SK-N-SH (cell line): Measurements from ENCODE around the gene MTCL1. TPM values are rescaled to one million over a fixed set of nuclear protein-coding genes. Genes with fewer than 3 reads are reported as not detected.

Source experiments
- CTCF ChIA-PET: fragments of 300-600, 350-600 bp; formaldehyde crosslinking; extraction: SDS; loops from one replicate; lab custom pipeline; 2021; lab: Yijun Ruan, JAX
- POLR2A ChIA-PET: fragments of 350-600 bp; sonication (Branson Sonifier 250); formaldehyde crosslinking; extraction: SDS; loops from one replicate; lab custom pipeline; 2020; ENCODE audit warnings: antibody characterized with exemption, inconsistent platforms; lab: Yijun Ruan, JAX
- DNase-seq: peaks from one replicate; pipeline ENCODE4 v3.0.0; 2012
- H2AFZ ChIP-seq: fragments of 200-600 bp; sonication (generic); 2 replicates; pipeline ENCODE4 v1.8.1; 2016; ENCODE audit warnings: antibody characterized with exemption, mild to moderate bottlenecking, low read depth
- H3F3A ChIP-seq: fragments of 200-600 bp; sonication (generic); replicated peaks from 2 replicates; pipeline ENCODE3; 2016; ENCODE audit warnings: antibody characterized with exemption, mild to moderate bottlenecking; ENCODE audit not compliant: insufficient read depth
- H3K27ac ChIP-seq, 2 experiments: fragments of 200-500 bp in 1 of 2; fragments of 200-600 bp in 1 of 2; sonication (Bioruptor generic) in 1 of 2; sonication (generic), shearing (Covaris generic) in 1 of 2; 2 replicates each; pipeline versions ENCODE4 v1.5.1 to v1.6.1; 2014 to 2016; ENCODE audit warnings: low read depth in 2 of 2, inconsistent platforms in 1 of 2, low read length in 1 of 2, mild to moderate bottlenecking in 1 of 2, mixed read lengths in 1 of 2
- H3K27me3 ChIP-seq: fragments of 200-600 bp; sonication (generic), shearing (Covaris generic); 2 replicates; pipeline ENCODE4 v1.6.1; 2016; ENCODE audit warnings: mixed run types; ENCODE audit not compliant: insufficient read depth
- H3K36me3 ChIP-seq, 2 experiments: fragments of 200-500 bp in 1 of 2; fragments of 200-600 bp in 1 of 2; sonication (Bioruptor generic) in 1 of 2; sonication (generic) in 1 of 2; replicated peaks in 1 of 2; 2 replicates each; pipeline versions ENCODE3 to v1.5.1; 2014 to 2016; ENCODE audit warnings: low read length in 1 of 2, mild to moderate bottlenecking in 1 of 2; ENCODE audit not compliant: insufficient read depth in 2 of 2, control insufficient read depth in 1 of 2
- H3K4me1 ChIP-seq, 2 experiments: fragments of 200-500 bp in 1 of 2; fragments of 200-600 bp in 1 of 2; sonication (Bioruptor generic) in 1 of 2; sonication (generic), shearing (Covaris generic) in 1 of 2; 2 replicates each; pipeline versions ENCODE4 v1.5.1 to v1.6.1; 2014 to 2016; ENCODE audit warnings: low read depth in 1 of 2, low read length in 1 of 2, mixed run types in 1 of 2; ENCODE audit not compliant: insufficient read depth in 2 of 2, control insufficient read depth in 1 of 2
- H3K4me2 ChIP-seq: fragments of 200-600 bp; sonication (generic), shearing (Covaris generic); 2 replicates; pipeline ENCODE4 v1.6.1; 2017; ENCODE audit warnings: mixed run types
- H3K4me3 ChIP-seq, 2 experiments: fragments of 200-500 bp in 1 of 2; fragments of 200-600 bp in 1 of 2; sonication (Bioruptor generic) in 1 of 2; sonication (generic), shearing (Covaris generic) in 1 of 2; 2 replicates each; pipeline versions ENCODE4 v1.5.1 to v1.8.1; 2014 to 2016; ENCODE audit warnings: low read depth in 2 of 2, inconsistent platforms in 1 of 2, low read length in 1 of 2, mild to moderate bottlenecking in 1 of 2, mixed read lengths in 1 of 2, moderate library complexity in 1 of 2
- H3K79me2 ChIP-seq: fragments of 200-600 bp; sonication (generic); 2 replicates; pipeline ENCODE4 v1.8.1; 2017; ENCODE audit warnings: mild to moderate bottlenecking; ENCODE audit not compliant: insufficient read depth
- H3K9ac ChIP-seq: fragments of 200-600 bp; sonication (generic); 2 replicates; pipeline ENCODE4 v1.6.1; 2017; ENCODE audit warnings: mixed run types
- H3K9me2 ChIP-seq: fragments of 200-600 bp; sonication (generic); 2 replicates; pipeline ENCODE4 v1.6.1; 2017; ENCODE audit warnings: mixed run types
- H3K9me3 ChIP-seq: fragments of 200-600 bp; sonication (generic); 2 replicates; pipeline ENCODE4 v1.6.1; 2017; ENCODE audit warnings: mixed run types, mild to moderate bottlenecking, moderate library complexity
- H4K20me1 ChIP-seq: fragments of 200-600 bp; sonication (generic); 2 replicates; pipeline ENCODE4 v1.6.1; 2017; ENCODE audit warnings: mild to moderate bottlenecking, mixed run types; ENCODE audit not compliant: insufficient read depth
- ELF1 ChIP-seq: IDR thresholded peaks from 2 replicates; pipeline ENCODE4 v1.4.0; 2012
- EP300 ChIP-seq, 2 experiments: IDR thresholded peaks; 2 replicates each; pipeline versions ENCODE4 v1.4.0 to v1.6.1; 2012; ENCODE audit warnings: borderline replicate concordance in 1 of 2, low read depth in 1 of 2, low read length in 1 of 2
- EZH2phosphoT487 ChIP-seq: fragments of 200-600 bp; sonication (generic); IDR thresholded peaks from 2 replicates; pipeline ENCODE4 v1.6.1; 2017; ENCODE audit warnings: low read depth, mixed run types, mild to moderate bottlenecking, antibody characterized with exemption, moderate library complexity, borderline replicate concordance
- FOSL2 ChIP-seq: IDR thresholded peaks from 2 replicates; pipeline ENCODE4 v1.4.0; 2012; ENCODE audit warnings: low read depth, mild to moderate bottlenecking, moderate library complexity, borderline replicate concordance
- GABPA ChIP-seq: IDR thresholded peaks from 2 replicates; pipeline ENCODE4 v1.4.0; 2012; ENCODE audit warnings: low read depth, mild to moderate bottlenecking
- IRF3 ChIP-seq: fragments of 150-350 bp; IDR thresholded peaks from 2 replicates; pipeline ENCODE4 v1.6.1; 2016; ENCODE audit warnings: mild to moderate bottlenecking, low read depth, low read length
- JUND ChIP-seq: IDR thresholded peaks from 2 replicates; pipeline ENCODE4 v1.4.0; 2012
- MXI1 ChIP-seq: IDR thresholded peaks from 2 replicates; pipeline ENCODE4 v1.6.1; 2012; ENCODE audit warnings: mild to moderate bottlenecking, low read depth, low read length, improper control_type of control experiment
- NFIC ChIP-seq: IDR thresholded peaks from 2 replicates; pipeline ENCODE4 v1.4.0; 2012; ENCODE audit warnings: borderline replicate concordance
- NRF1 ChIP-seq: IDR thresholded peaks from 2 replicates; pipeline ENCODE4 v1.6.1; 2012; ENCODE audit warnings: low read depth, mild to moderate bottlenecking, low read length
- POLR2AphosphoS5 ChIP-seq: IDR thresholded peaks from 2 replicates; pipeline ENCODE4 v1.6.1; 2012; ENCODE audit warnings: low read depth, low read length
- RAD21 ChIP-seq: IDR thresholded peaks from 2 replicates; pipeline ENCODE4 v1.6.1; 2012; ENCODE audit warnings: mild to moderate bottlenecking, low read length
- REST ChIP-seq: IDR thresholded peaks from 2 replicates; pipeline ENCODE4 v1.6.1; 2012; ENCODE audit warnings: mild to moderate bottlenecking, low read depth, low read length, moderate library complexity
- SMC3 ChIP-seq: IDR thresholded peaks from 2 replicates; pipeline ENCODE4 v1.6.1; 2012; ENCODE audit warnings: low read depth, low read length, improper control_type of control experiment
- TAF1 ChIP-seq: IDR thresholded peaks from 2 replicates; pipeline ENCODE4 v1.6.1; 2012; ENCODE audit warnings: low read depth, mild to moderate bottlenecking, low read length, moderate library complexity, borderline replicate concordance
- TCF12 ChIP-seq: IDR thresholded peaks from 2 replicates; pipeline ENCODE4 v1.4.0; 2012
- WGBS: methylation state at CpG from one replicate; pipeline ENCODE4 v1.1.6; 2017; ENCODE audit warnings: low lambda C conversion rate; 5-methylcytosine and 5-hydroxymethylcytosine counted together
- polyA plus RNA-seq, 3 experiments: library from polyadenylated mRNA; depleted of rRNA; stranded (reverse); fragments of >200 nt; gene quantifications; 2 replicates each; pipeline ENCODE4 v1.2.3, GENCODE V29; 2012

MTCL1 gene
- polyA plus RNA-seq, 1 of the 3 experiments (the other 2 are of a cell fraction), result 33.5 TPM

DNA sequence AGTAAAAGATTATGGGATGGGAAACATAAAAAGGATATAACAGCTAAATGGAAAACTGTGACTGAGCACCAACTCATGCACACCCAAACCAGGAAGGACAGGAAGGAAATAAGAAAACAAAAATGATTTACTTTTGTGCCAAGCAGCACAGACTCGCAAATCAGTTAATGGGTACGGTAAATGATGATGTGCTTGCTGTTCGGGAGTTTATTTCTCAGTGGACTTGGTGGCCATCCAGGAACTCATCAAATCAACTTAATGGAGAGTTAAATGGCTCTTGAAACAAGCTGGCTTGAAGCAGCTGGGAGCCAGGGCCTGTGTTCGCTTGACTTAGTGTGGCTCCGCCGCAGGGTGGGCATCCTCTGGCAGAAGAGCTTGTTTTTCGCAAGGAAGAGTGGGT is 36.2 kb downstream of the MTCL1 start:
- no peak overlapping the region for H3K4me2 ChIP-seq
- no peaks in the 10 kb centered on the region for H3K9me2 ChIP-seq
- H3K27me3 ChIP-seq, result no peaks in the 10 kb centered on the region
- peaks cover 5 to 16% of the 10 kb centered on the region in 2 experiments for H3K4me1 ChIP-seq
- H3K36me3 ChIP-seq, result peaks cover 4% of the 10 kb centered on the region in 2 experiments
- H4K20me1 ChIP-seq, result no peaks in the 10 kb centered on the region
- no peak overlapping the region for H3K9ac ChIP-seq
- no peak overlapping the region for H3K4me3 ChIP-seq
- H3K79me2 ChIP-seq, result peaks cover 83% of the 10 kb centered on the region
- TF ChIP-seq FOSL2, result no peak
- no peak for TF ChIP-seq REST
- no peak for TF ChIP-seq NRF1
- no peak for DNase-seq
- 94% methylated on average over 7 of the region's 7 CpGs for WGBS
- H3K27ac ChIP-seq, result no peak overlapping the region; a peak in 1 of 4 replicates
- H3F3A ChIP-seq, result no peaks in the 10 kb centered on the region
- no peak overlapping the region for H2AFZ ChIP-seq
- ChIA-PET CTCF (interaction anchor here (2.1 kb wide), 1 partner anchor 45 kb away, joined by 6 read pairs; no protein-coding TSS in a partner anchor), POLR2A (no interaction called here)
- H3K9me3 ChIP-seq, result no peaks in the 10 kb centered on the region

GRCh38 chr18:8742387-8743361 is 37.3 kb downstream of the MTCL1 start:
- Histone ChIP-seq H3K9me2 (no peaks in the 10 kb centered on the region), H3K4me2 (no peak overlapping the region), H2AFZ (no peak overlapping the region), H3K9me3 (no peaks in the 10 kb centered on the region), H3K27me3 (no peaks in the 10 kb centered on the region), H4K20me1 (no peaks in the 10 kb centered on the region), H3K4me3 (no peak overlapping the region), H3K79me2 (peaks cover 80% of the 10 kb centered on the region), H3F3A (no peaks in the 10 kb centered on the region), H3K36me3 (peaks cover 4% of the 10 kb centered on the region in 2 experiments), H3K9ac (no peak overlapping the region), H3K4me1 (peaks cover 15 to 28% of the 10 kb centered on the region in 2 experiments), H3K27ac (no peak overlapping the region)
- WGBS, result 87% methylated on average over 6 of the region's 6 CpGs
- ChIA-PET CTCF (interaction anchor here (1.4 to 2.1 kb wide), 2 partner anchors 9 to 46 kb away, joined by 4 to 6 read pairs; no protein-coding TSS in a partner anchor), POLR2A (interaction anchor here (1.3 kb wide), 1 partner anchor 23 kb away, joined by 4 read pairs; no protein-coding TSS in a partner anchor)
- DNase-seq, result no peak
- TF ChIP-seq MXI1 (no peak), FOSL2 (no peak), EP300 (IDR thresholded peaks at IDR 0.05; ENCODE audit: borderline replicate concordance in 1 of 2, low read depth in 1 of 2, low read length in 1 of 2) (no peak), JUND (no peak), POLR2AphosphoS5 (no peak), TAF1 (no peak), GABPA (no peak), NFIC (no peak), SMC3 (no peak), NRF1 (no peak), RAD21 (no peak), IRF3 (no peak), ELF1 (no peak), REST (no peak), EZH2phosphoT487 (no peak), TCF12 (no peak)
